WTC11 (cell line): ENCODE measurements around the gene NEO1.

Experiments
- CTCF ChIP-seq: fragments of 200-600 bp; IDR thresholded peaks from 2 replicates; pipeline ENCODE4 v1.8.0; 2022; ENCODE audit warnings: antibody characterized with exemption
- ETV6 ChIP-seq: sonication (generic); formaldehyde crosslinking; IDR thresholded peaks from 2 replicates; pipeline ENCODE4 v1.8.1; 2022; ENCODE audit warnings: mild to moderate bottlenecking, missing genetic modification reagents
- FOXJ3 ChIP-seq: sonication (generic); formaldehyde crosslinking; IDR thresholded peaks from 2 replicates; pipeline ENCODE4 v1.9.0; 2021; ENCODE audit warnings: missing genetic modification reagents, mild to moderate bottlenecking, borderline replicate concordance
- FOXK1 ChIP-seq: sonication (generic); formaldehyde crosslinking; IDR thresholded peaks from 2 replicates; pipeline ENCODE4 v1.8.0; 2022; ENCODE audit warnings: mild to moderate bottlenecking, moderate library complexity, missing genetic modification reagents
- RELA ChIP-seq: sonication (generic); formaldehyde crosslinking; IDR thresholded peaks from 2 replicates; pipeline ENCODE4 v1.8.1; 2022; ENCODE audit warnings: missing genetic modification reagents, mild to moderate bottlenecking, borderline replicate concordance
- SMAD3 ChIP-seq: sonication (generic); formaldehyde crosslinking; IDR thresholded peaks from 2 replicates; pipeline ENCODE4 v1.8.0; 2022; ENCODE audit warnings: missing genetic modification reagents, mild to moderate bottlenecking, borderline replicate concordance
- SP1 ChIP-seq: sonication (generic); formaldehyde crosslinking; conservative IDR thresholded peaks from 2 replicates; pipeline ENCODE4 v1.8.1; 2022; ENCODE audit warnings: missing genetic modification reagents
- TCF7 ChIP-seq: sonication (generic); formaldehyde crosslinking; IDR thresholded peaks from 2 replicates; pipeline ENCODE4 v1.8.0; 2022; ENCODE audit warnings: mild to moderate bottlenecking, low read depth, missing genetic modification reagents, moderate library complexity
- USF2 ChIP-seq: sonication (generic); formaldehyde crosslinking; IDR thresholded peaks from 2 replicates; pipeline ENCODE4 v1.8.1; 2023; ENCODE audit warnings: mild to moderate bottlenecking, missing genetic modification reagents, moderate library complexity
- ZNF671 ChIP-seq: fragments of 250-450 bp; sonication (Bioruptor Pico); IDR thresholded peaks from 2 replicates; pipeline ENCODE4 v1.8.0; 2021; ENCODE audit warnings: mild to moderate bottlenecking
- TF ChIP-seq, protein P1 (sequence below): sonication (generic); formaldehyde crosslinking; IDR thresholded peaks from 2 replicates; pipeline ENCODE4 v1.8.0; 2022; ENCODE audit warnings: mild to moderate bottlenecking, missing genetic modification reagents

- TF ChIP-seq CTCF, result no peak
- no peak for TF ChIP-seq TCF7 (CRISPR knock-in tag)
- TF ChIP-seq SMAD3 (CRISPR knock-in tag), result no peak
- TF ChIP-seq, protein P1, sequence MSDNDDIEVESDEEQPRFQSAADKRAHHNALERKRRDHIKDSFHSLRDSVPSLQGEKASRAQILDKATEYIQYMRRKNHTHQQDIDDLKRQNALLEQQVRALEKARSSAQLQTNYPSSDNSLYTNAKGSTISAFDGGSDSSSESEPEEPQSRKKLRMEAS (CRISPR knock-in tag), result no peak
- TF ChIP-seq FOXJ3 (CRISPR knock-in tag), result no peak
- no peak for TF ChIP-seq USF2
- TF ChIP-seq ZNF671 (CRISPR knock-in tag), result no peak
- TF ChIP-seq SP1 (CRISPR knock-in tag), result no peak
- TF ChIP-seq RELA (CRISPR knock-in tag), result no peak
- TF ChIP-seq FOXK1 (CRISPR knock-in tag), result no peak
- no peak for TF ChIP-seq ETV6 (CRISPR knock-in tag)
These were observed 121.9 kb downstream of the NEO1 start for GRCh38 chr15:73174171-73174570.
